GM23338 (cell line): ENCODE measurements around the gene IGSF5. TPM values are rescaled to one million over a fixed set of nuclear protein-coding genes. Genes with fewer than 3 reads are reported as not detected.

Source experiments
- ATAC-seq: fragments of 200-7000 bp; cut with Tn5 transposase; 3 replicates; pipeline ENCODE4 v1.9.1; 2020
- DNase-seq: peaks from one replicate; pipeline ENCODE4 v3.0.0-alpha.2; 2015; ENCODE audit warnings: low spot score
- H2AFZ ChIP-seq: fragments of 200-600 bp; sonication (generic); 2 replicates; pipeline ENCODE4 v1.8.0; 2016; ENCODE audit warnings: antibody characterized with exemption, mild to moderate bottlenecking, moderate library complexity
- H3F3A ChIP-seq: fragments of 200-600 bp; sonication (generic); replicated peaks from 2 replicates; pipeline ENCODE4 v1.8.0; 2017; ENCODE audit warnings: antibody characterized with exemption, mixed run types, low read depth
- H3K27ac ChIP-seq: fragments of 200-600 bp; sonication (generic); 2 replicates; pipeline ENCODE4 v1.6.1; 2016; ENCODE audit warnings: low read depth
- H3K27me3 ChIP-seq: fragments of 200-600 bp; sonication (generic); 2 replicates; pipeline ENCODE4 v1.8.0; 2016; ENCODE audit warnings: mild to moderate bottlenecking, mixed run types, moderate library complexity; ENCODE audit not compliant: insufficient read depth
- H3K36me3 ChIP-seq: fragments of 200-600 bp; sonication (generic); 2 replicates; pipeline ENCODE4 v1.8.0; 2016; ENCODE audit warnings: mild to moderate bottlenecking; ENCODE audit not compliant: insufficient read depth
- H3K4me1 ChIP-seq: fragments of 200-600 bp; sonication (generic); 2 replicates; pipeline ENCODE4 v1.8.0; 2016; ENCODE audit warnings: mild to moderate bottlenecking, moderate library complexity; ENCODE audit not compliant: insufficient read depth
- H3K4me2 ChIP-seq: fragments of 200-600 bp; sonication (generic); 2 replicates; pipeline ENCODE4 v1.7.1; 2017; ENCODE audit warnings: mixed run types
- H3K4me3 ChIP-seq: fragments of 200-600 bp; sonication (generic); 2 replicates; pipeline ENCODE4 v1.6.1; 2016; ENCODE audit warnings: mixed run types
- H3K79me2 ChIP-seq: fragments of 200-600 bp; sonication (generic); replicated peaks from 2 replicates; pipeline ENCODE4 v1.8.0; 2017; ENCODE audit warnings: mild to moderate bottlenecking; ENCODE audit not compliant: insufficient read depth
- H3K9me2 ChIP-seq: fragments of 200-600 bp; sonication (generic); 2 replicates; pipeline ENCODE4 v1.8.0; 2017; ENCODE audit not compliant: insufficient read depth
- H4K20me1 ChIP-seq: fragments of 200-600 bp; sonication (generic); replicated peaks from 2 replicates; pipeline ENCODE4 v1.8.0; 2017; ENCODE audit warnings: mild to moderate bottlenecking; ENCODE audit not compliant: insufficient read depth
- H3K27ac Mint-ChIP-seq: 2 replicates; pipeline ENCODE4 v1.8.0; 2020; ENCODE audit warnings: inconsistent platforms, mild to moderate bottlenecking, moderate library complexity, mixed read lengths
- H3K27me3 Mint-ChIP-seq: 3 replicates; pipeline ENCODE4 v1.8.0; 2022; ENCODE audit warnings: low read depth, mild to moderate bottlenecking, moderate library complexity, mixed read lengths, inconsistent platforms; ENCODE audit not compliant: insufficient read depth, poor library complexity
- H3K36me3 Mint-ChIP-seq: 3 replicates; pipeline ENCODE4 v1.8.0; 2021; ENCODE audit warnings: low read depth, mild to moderate bottlenecking, inconsistent platforms, moderate library complexity, mixed read lengths
- H3K4me1 Mint-ChIP-seq: 3 replicates; pipeline ENCODE4 v1.8.0; 2020; ENCODE audit warnings: mild to moderate bottlenecking, inconsistent platforms, mixed read lengths
- H3K4me3 Mint-ChIP-seq: 3 replicates; pipeline ENCODE4 v1.8.0; 2021; ENCODE audit warnings: moderate library complexity, mild to moderate bottlenecking, inconsistent platforms, mixed read lengths
- H3K9me3 Mint-ChIP-seq: 3 replicates; pipeline ENCODE4 v1.8.0; 2020; ENCODE audit warnings: moderate library complexity, mild to moderate bottlenecking, inconsistent platforms, mixed read lengths
- CREB1 ChIP-seq: fragments of 250-450 bp; sonication (Bioruptor Pico); IDR thresholded peaks from 2 replicates; pipeline ENCODE4 v1.5.0; 2020; ENCODE audit warnings: low read depth, mild to moderate bottlenecking, moderate library complexity
- CTCF ChIP-seq, 2 experiments: fragments of 200-600 bp in 1 of 2; sonication (generic) in 1 of 2; conservative IDR thresholded peaks; 2 replicates each; pipeline versions ENCODE4 v1.5.1 to v1.6.1; 2016 to 2017; ENCODE audit warnings: antibody characterized with exemption in 2 of 2, low read depth in 2 of 2, mild to moderate bottlenecking in 2 of 2, moderate library complexity in 1 of 2
- ETS1 ChIP-seq: IDR thresholded peaks from 2 replicates; pipeline ENCODE4 v1.6.1; 2016; ENCODE audit warnings: antibody characterized with exemption
- EZH2 ChIP-seq: fragments of 200-600 bp; sonication (generic); IDR thresholded peaks from one replicate; pipeline ENCODE4 v1.8.0; 2017; ENCODE audit warnings: antibody characterized with exemption, mild to moderate bottlenecking, low read depth; ENCODE audit not compliant: unreplicated experiment
- EZH2phosphoT487 ChIP-seq: fragments of 200-600 bp; sonication (generic); IDR thresholded peaks from one replicate; pipeline ENCODE4 v1.8.1; 2018; ENCODE audit warnings: antibody characterized with exemption; ENCODE audit not compliant: unreplicated experiment
- JUNB ChIP-seq: IDR thresholded peaks from one replicate; pipeline ENCODE4 v1.6.1; 2016; ENCODE audit warnings: antibody characterized with exemption; ENCODE audit not compliant: unreplicated experiment
- NANOG ChIP-seq: IDR thresholded peaks from 2 replicates; pipeline ENCODE4 v1.6.1; 2016; ENCODE audit warnings: antibody characterized with exemption, borderline replicate concordance
- POLR2AphosphoS5 ChIP-seq: IDR thresholded peaks from 2 replicates; pipeline ENCODE4 v1.6.1; 2016; ENCODE audit warnings: antibody characterized with exemption, low read depth
- REST ChIP-seq: IDR thresholded peaks from one replicate; pipeline ENCODE4 v1.6.1; 2018; ENCODE audit warnings: antibody characterized with exemption; ENCODE audit not compliant: unreplicated experiment
- STAT1 ChIP-seq: IDR thresholded peaks from one replicate; pipeline ENCODE4 v1.6.1; 2016; ENCODE audit warnings: antibody characterized with exemption; ENCODE audit not compliant: unreplicated experiment
- ZNF114 ChIP-seq: fragments of 250-450 bp; sonication (Bioruptor Pico); IDR thresholded peaks from 2 replicates; pipeline ENCODE4 v1.5.0; 2020; ENCODE audit warnings: mild to moderate bottlenecking, moderate library complexity
- ZNF331 ChIP-seq: fragments of 250-450 bp; sonication (Bioruptor Pico); IDR thresholded peaks from 2 replicates; pipeline ENCODE4 v1.5.0; 2020; ENCODE audit warnings: low read depth, mild to moderate bottlenecking, moderate library complexity
- ZNF462 ChIP-seq: fragments of 250-450 bp; sonication (Bioruptor Pico); IDR thresholded peaks from 2 replicates; pipeline ENCODE4 v1.5.0; 2020; ENCODE audit warnings: mild to moderate bottlenecking, moderate library complexity
- polyA plus RNA-seq: library from polyadenylated mRNA; unstranded; fragments of >200 nt; fragmentation: Nextera tagmentation; extraction: Ambion mirVana; gene quantifications from 2 replicates; pipeline ENCODE4 v1.2.1, GENCODE V29; 2016
- total RNA-seq: library from RNA; depleted of rRNA; stranded (reverse); fragments of >200 nt; shearing (Covaris generic); gene quantifications from 2 replicates; pipeline ENCODE4 v1.2.3, GENCODE V29; 2014

IGSF5 gene
- total and polyA plus RNA-seq, 2 experiments from 2014 or later = 4.4 to 10.1 TPM

GRCh38 chr21:39737376-39738000 is 7.5 kb upstream of the IGSF5 start:
- H3K27me3 Mint-ChIP-seq = peaks cover 4% of the 10 kb centered on the region
- no peaks in the 10 kb centered on the region for H3K36me3 ChIP-seq
- H3K36me3 Mint-ChIP-seq = peaks cover 10% of the 10 kb centered on the region
- no peaks in the 10 kb centered on the region for H3F3A ChIP-seq
- H2AFZ ChIP-seq = no peak overlapping the region
- no peak for TF ChIP-seq NANOG
- TF ChIP-seq POLR2AphosphoS5 = no peak
- TF ChIP-seq CTCF (conservative IDR thresholded peaks at IDR 0.05; ENCODE audit: low read depth in 2 of 2) = no peak
- no peak for TF ChIP-seq EZH2phosphoT487
- TF ChIP-seq JUNB = no peak
- no peak for TF ChIP-seq REST
- TF ChIP-seq ETS1 = no peak
- no peak for TF ChIP-seq ZNF462 (CRISPR knock-in tag)
- no peak for TF ChIP-seq CREB1 (CRISPR knock-in tag)
- no peak for TF ChIP-seq ZNF114 (CRISPR knock-in tag)
- no peak for TF ChIP-seq STAT1
- no peak for TF ChIP-seq EZH2
- no peak for TF ChIP-seq ZNF331
- no peaks in the 10 kb centered on the region for H3K79me2 ChIP-seq
- H3K4me3 ChIP-seq = no peak overlapping the region
- H3K4me1 Mint-ChIP-seq = no peaks in the 10 kb centered on the region; the same call in 2 of the 3 replicates
- H3K9me3 Mint-ChIP-seq = peaks cover 5% of the 10 kb centered on the region
- H3K9me2 ChIP-seq = no peaks in the 10 kb centered on the region
- no peak overlapping the region for H3K4me3 Mint-ChIP-seq
- no peaks in the 10 kb centered on the region for H3K27me3 ChIP-seq
- DNase-seq (no peak), ATAC-seq (no peak)
- no peak overlapping the region for H3K4me2 ChIP-seq
- no peaks in the 10 kb centered on the region for H3K4me1 ChIP-seq
- H3K27ac Mint-ChIP-seq = no peak overlapping the region
- H4K20me1 ChIP-seq = no peaks in the 10 kb centered on the region
- no peak overlapping the region for H3K27ac ChIP-seq
